ENCODE results near the gene STX7.

GRCh38 chr6:132414322-132414721 lies 98.6 kb downstream of the STX7 start:
- TF ChIP-seq POLR2A (IDR thresholded peaks at IDR 0.05): no peak
- TF ChIP-seq, protein P1, sequence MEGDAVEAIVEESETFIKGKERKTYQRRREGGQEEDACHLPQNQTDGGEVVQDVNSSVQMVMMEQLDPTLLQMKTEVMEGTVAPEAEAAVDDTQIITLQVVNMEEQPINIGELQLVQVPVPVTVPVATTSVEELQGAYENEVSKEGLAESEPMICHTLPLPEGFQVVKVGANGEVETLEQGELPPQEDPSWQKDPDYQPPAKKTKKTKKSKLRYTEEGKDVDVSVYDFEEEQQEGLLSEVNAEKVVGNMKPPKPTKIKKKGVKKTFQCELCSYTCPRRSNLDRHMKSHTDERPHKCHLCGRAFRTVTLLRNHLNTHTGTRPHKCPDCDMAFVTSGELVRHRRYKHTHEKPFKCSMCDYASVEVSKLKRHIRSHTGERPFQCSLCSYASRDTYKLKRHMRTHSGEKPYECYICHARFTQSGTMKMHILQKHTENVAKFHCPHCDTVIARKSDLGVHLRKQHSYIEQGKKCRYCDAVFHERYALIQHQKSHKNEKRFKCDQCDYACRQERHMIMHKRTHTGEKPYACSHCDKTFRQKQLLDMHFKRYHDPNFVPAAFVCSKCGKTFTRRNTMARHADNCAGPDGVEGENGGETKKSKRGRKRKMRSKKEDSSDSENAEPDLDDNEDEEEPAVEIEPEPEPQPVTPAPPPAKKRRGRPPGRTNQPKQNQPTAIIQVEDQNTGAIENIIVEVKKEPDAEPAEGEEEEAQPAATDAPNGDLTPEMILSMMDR (IDR thresholded peaks at IDR 0.05): no peak
